ENCODE results near the gene SPTLC2.
"Not testable (repeated sequence)": the region's sequence is repeated elsewhere in the genome, so short reads cannot be mapped to it uniquely, and the experiment has no call there.

The SPTLC2 gene

GRCh38 chr14:77641534-77642341 lies 25.3 kb upstream of the SPTLC2 start:
- DNase-seq (ENCODE audit: insufficient read length, low spot score) (no peak), FAIRE-seq (no peak)
- TF ChIP-seq, protein P1, sequence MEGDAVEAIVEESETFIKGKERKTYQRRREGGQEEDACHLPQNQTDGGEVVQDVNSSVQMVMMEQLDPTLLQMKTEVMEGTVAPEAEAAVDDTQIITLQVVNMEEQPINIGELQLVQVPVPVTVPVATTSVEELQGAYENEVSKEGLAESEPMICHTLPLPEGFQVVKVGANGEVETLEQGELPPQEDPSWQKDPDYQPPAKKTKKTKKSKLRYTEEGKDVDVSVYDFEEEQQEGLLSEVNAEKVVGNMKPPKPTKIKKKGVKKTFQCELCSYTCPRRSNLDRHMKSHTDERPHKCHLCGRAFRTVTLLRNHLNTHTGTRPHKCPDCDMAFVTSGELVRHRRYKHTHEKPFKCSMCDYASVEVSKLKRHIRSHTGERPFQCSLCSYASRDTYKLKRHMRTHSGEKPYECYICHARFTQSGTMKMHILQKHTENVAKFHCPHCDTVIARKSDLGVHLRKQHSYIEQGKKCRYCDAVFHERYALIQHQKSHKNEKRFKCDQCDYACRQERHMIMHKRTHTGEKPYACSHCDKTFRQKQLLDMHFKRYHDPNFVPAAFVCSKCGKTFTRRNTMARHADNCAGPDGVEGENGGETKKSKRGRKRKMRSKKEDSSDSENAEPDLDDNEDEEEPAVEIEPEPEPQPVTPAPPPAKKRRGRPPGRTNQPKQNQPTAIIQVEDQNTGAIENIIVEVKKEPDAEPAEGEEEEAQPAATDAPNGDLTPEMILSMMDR (IDR thresholded peaks at IDR 0.05; ENCODE audit: insufficient read depth, missing control alignments) = no peak

DNA sequence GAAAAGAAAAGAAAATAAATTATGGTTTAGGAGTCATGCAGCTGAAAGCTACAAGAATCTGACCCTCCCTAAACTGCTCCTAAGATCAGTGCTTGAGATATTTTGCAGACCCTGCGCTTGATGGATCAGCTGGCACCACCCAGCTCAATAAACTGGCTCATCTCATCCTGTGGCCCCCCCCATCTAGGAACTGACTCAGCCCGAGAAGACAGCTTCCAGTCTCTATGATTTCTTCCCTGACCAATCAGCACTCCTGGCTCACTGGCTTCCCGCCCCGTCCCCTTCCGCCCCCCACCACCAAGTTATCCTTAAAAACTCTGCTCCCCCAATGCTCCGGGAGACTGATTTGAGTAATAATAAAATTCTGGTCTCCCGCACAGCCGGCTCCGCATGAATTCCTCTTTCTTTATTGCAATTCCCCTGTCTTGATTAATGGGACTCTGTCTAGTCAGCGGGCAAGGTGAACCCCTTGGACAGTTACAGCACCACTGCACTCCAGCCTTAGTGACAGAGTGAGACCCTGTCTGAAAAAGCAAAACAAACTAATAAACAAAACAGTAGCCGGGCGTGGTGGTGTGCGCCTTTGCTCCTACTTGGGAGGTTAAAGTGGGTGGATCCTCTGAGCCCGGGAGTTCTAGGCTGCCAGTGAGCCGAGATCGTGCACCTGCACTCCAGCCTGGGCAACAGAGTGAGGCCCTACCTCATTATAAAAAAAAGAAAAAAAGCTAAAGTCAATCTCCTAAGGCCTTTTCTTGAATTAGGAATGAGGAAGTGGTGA lies 24.5 kb upstream of the SPTLC2 start:
- no peak for DNase-seq (ENCODE audit: insufficient read length, low spot score)
- TF ChIP-seq, protein P1 (IDR thresholded peaks at IDR 0.05; ENCODE audit: insufficient read depth, missing control alignments) = no peak
- no peak for FAIRE-seq

GRCh38 chr14:77638771-77639171 lies 22.3 kb upstream of the SPTLC2 start:
- DNase-seq (ENCODE audit: insufficient read length, low spot score) = no peak
- FAIRE-seq = no peak

GRCh38 chr14:77635869-77636268 lies 19.4 kb upstream of the SPTLC2 start:
- DNase-seq (ENCODE audit: insufficient read length, low spot score); FAIRE-seq: not testable (repeated sequence)

More at GRCh38 chr14:77638771-77639171, 22.3 kb upstream of the SPTLC2 start:
- TF ChIP-seq, protein P1 (IDR thresholded peaks at IDR 0.05; ENCODE audit: insufficient read depth, missing control alignments) = no peak

GRCh38 chr14:77635466-77635865 lies 19.0 kb upstream of the SPTLC2 start:
- not testable (repeated sequence) for FAIRE-seq; DNase-seq (ENCODE audit: insufficient read length, low spot score)

DNA sequence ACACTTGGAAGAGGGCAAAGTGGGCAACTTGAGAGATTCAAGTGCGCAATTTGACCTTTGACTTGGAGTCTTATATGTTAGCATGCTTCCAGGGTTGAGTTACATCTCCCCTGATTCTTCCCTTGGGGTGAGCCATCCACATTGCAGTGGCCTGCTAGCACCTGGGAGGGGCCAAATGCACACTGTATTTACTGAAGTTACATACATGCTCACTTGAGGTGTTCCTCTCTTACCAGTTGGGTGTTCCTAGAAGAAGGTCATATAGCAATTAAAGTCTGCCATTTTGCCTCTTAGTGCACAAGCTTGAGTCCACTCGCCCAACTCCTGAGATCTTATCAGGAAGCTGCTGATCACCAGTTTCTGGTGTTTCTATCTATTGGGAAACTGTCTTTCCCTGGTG lies 13.7 kb upstream of the SPTLC2 start:
- TF ChIP-seq, protein P1 (IDR thresholded peaks at IDR 0.05; ENCODE audit: insufficient read depth, missing control alignments) = no peak
- DNase-seq (ENCODE audit: insufficient read length, low spot score) (no peak), FAIRE-seq (no peak)

- TF ChIP-seq, protein P1 (IDR thresholded peaks at IDR 0.05; ENCODE audit: insufficient read depth, missing control alignments) = no peak
- peak; percentile 38 for FAIRE-seq
- DNase-seq (ENCODE audit: insufficient read length, low spot score) = no peak
Measured at GRCh38 chr14:77625360-77625759, 8.9 kb upstream of the SPTLC2 start.

DNA sequence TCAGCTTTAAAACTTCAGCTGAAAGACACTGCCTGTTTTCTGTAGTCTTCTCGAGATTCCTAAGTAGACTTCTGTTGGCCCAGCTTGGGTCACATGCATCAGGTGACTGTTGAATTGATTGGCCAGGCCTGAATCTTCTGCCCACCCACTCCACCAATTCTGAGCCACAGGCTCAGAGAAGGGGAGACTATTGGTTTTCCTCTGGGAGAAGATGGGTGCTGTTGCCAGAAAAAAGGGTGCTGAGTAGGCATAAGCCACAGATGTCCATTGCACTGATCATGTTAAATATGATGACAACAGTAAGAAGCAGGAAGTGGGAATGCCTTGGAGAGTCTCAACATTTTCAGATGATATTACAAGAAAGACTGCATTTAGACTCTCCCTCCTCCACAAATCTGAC lies 6.8 kb upstream of the SPTLC2 start:
- DNase-seq (ENCODE audit: insufficient read length, low spot score) (no peak), FAIRE-seq (no peak)
- TF ChIP-seq, protein P1 (IDR thresholded peaks at IDR 0.05; ENCODE audit: insufficient read depth, missing control alignments) = no peak

Data from D721Med (cell line).